Liver (tissue), 2 donors: ENCODE measurements around the gene TSEN2.

ENCODE experiments used
- TF ChIP-seq, protein P1 (sequence below): fragments of 150-350 bp; IDR thresholded peaks from 2 replicates; pipeline ENCODE4 v1.5.1; 2017; ENCODE audit warnings: improper control_type of control experiment, low read depth, low read length; ENCODE audit not compliant: missing input control
- TF ChIP-seq, protein P2 (sequence below): IDR thresholded peaks from 2 replicates; pipeline ENCODE4 v1.6.1; 2016; ENCODE audit warnings: antibody characterized with exemption
- donor health status: healthy.

DNA sequence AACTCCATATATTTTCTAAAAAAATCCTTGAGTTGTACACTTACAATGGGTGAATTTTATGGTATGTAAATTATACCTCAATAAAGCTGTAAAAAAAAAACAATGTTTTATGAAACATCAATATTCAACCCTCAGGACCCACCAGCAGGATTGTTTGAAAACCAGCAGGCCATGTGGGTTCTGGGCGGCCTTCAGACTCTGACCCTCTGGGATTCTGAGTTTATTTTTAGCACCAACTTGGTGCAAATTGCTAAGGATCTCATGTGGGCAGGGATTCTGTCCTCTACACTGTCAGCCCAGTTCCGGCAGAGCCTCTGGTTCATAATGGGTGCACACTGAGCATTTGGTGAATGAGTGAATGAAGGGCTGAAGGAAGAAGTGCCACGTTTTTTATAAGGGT lies 24.2 kb upstream of the TSEN2 start:
- TF ChIP-seq, protein P1, sequence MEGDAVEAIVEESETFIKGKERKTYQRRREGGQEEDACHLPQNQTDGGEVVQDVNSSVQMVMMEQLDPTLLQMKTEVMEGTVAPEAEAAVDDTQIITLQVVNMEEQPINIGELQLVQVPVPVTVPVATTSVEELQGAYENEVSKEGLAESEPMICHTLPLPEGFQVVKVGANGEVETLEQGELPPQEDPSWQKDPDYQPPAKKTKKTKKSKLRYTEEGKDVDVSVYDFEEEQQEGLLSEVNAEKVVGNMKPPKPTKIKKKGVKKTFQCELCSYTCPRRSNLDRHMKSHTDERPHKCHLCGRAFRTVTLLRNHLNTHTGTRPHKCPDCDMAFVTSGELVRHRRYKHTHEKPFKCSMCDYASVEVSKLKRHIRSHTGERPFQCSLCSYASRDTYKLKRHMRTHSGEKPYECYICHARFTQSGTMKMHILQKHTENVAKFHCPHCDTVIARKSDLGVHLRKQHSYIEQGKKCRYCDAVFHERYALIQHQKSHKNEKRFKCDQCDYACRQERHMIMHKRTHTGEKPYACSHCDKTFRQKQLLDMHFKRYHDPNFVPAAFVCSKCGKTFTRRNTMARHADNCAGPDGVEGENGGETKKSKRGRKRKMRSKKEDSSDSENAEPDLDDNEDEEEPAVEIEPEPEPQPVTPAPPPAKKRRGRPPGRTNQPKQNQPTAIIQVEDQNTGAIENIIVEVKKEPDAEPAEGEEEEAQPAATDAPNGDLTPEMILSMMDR, result no peak
- TF ChIP-seq, protein P2, sequence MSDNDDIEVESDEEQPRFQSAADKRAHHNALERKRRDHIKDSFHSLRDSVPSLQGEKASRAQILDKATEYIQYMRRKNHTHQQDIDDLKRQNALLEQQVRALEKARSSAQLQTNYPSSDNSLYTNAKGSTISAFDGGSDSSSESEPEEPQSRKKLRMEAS, result no peak
